Measurements from ENCODE around the gene ADAMTS9.

DNA sequence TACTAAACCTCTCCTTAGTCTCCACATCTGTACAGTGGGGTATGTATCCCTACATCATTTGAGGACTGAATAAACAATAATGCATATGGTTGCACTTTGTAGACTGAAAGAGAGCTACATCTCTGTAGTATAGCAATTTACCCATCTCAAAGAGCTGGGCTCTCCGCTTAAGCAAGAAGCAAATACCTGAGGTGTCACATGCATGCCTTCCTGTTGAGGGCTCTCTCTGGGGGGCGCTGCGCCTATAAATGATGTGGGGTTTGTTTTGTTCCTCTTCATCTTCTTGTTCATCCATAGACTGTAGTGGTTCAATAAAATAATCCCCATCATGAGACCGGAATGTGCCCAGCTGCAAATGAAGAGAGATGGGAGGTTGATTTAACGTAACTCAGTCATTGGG lies 6.8 kb downstream of the ADAMTS9 start:
- TF ChIP-seq, protein P1, sequence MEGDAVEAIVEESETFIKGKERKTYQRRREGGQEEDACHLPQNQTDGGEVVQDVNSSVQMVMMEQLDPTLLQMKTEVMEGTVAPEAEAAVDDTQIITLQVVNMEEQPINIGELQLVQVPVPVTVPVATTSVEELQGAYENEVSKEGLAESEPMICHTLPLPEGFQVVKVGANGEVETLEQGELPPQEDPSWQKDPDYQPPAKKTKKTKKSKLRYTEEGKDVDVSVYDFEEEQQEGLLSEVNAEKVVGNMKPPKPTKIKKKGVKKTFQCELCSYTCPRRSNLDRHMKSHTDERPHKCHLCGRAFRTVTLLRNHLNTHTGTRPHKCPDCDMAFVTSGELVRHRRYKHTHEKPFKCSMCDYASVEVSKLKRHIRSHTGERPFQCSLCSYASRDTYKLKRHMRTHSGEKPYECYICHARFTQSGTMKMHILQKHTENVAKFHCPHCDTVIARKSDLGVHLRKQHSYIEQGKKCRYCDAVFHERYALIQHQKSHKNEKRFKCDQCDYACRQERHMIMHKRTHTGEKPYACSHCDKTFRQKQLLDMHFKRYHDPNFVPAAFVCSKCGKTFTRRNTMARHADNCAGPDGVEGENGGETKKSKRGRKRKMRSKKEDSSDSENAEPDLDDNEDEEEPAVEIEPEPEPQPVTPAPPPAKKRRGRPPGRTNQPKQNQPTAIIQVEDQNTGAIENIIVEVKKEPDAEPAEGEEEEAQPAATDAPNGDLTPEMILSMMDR (IDR thresholded peaks at IDR 0.05), result no peak
- no peak for TF ChIP-seq POLR2A (IDR thresholded peaks at IDR 0.05)

Measured in upper lobe of left lung (tissue), 4 donors.